MCF 10A (cell line): ENCODE measurements around the gene DCP1B. TPM values are rescaled to one million over a fixed set of nuclear protein-coding genes. Genes with fewer than 3 reads are reported as not detected.
"Not testable (repeated sequence)": the region's sequence is repeated elsewhere in the genome, so short reads cannot be mapped to it uniquely, and the experiment has no call there.

ENCODE experiments used
- BruUV-seq: library from RNA; stranded (reverse); fragments of 400-500 nt; replicated peaks from 2 replicates; lab custom pipeline; 2021; lab: Mats Ljungman, UMichigan
- CTCF ChIA-PET: fragments of 300-600 bp; sonication (Branson Sonifier 250); formaldehyde crosslinking; extraction: SDS; loops from one replicate; lab custom pipeline; 2021; ENCODE audit warnings: antibody characterized with exemption, inconsistent platforms; lab: Yijun Ruan, JAX
- POLR2A ChIA-PET: fragments of 300-600, 350-650 bp; sonication (Branson Sonifier 250); formaldehyde crosslinking; extraction: SDS; loops from one replicate; lab custom pipeline; 2020; ENCODE audit warnings: antibody characterized with exemption, inconsistent platforms; lab: Yijun Ruan, JAX
- DNase-seq: peaks from one replicate; pipeline ENCODE4 v3.0.0-alpha.2; 2018; ENCODE audit not compliant: unreplicated experiment
- H3K27ac Mint-ChIP-seq: one replicate; pipeline ENCODE4 v1.8.0; 2022; ENCODE audit warnings: mild to moderate bottlenecking, low read depth, mixed read lengths; ENCODE audit not compliant: unreplicated experiment
- H3K27me3 Mint-ChIP-seq: one replicate; pipeline ENCODE4 v1.8.0; 2022; ENCODE audit warnings: mixed read lengths; ENCODE audit not compliant: insufficient read depth, unreplicated experiment
- H3K36me3 Mint-ChIP-seq: one replicate; pipeline ENCODE4 v1.8.0; 2022; ENCODE audit warnings: mild to moderate bottlenecking, moderate library complexity, mixed read lengths; ENCODE audit not compliant: insufficient read depth, unreplicated experiment
- H3K4me1 Mint-ChIP-seq: one replicate; pipeline ENCODE4 v1.8.0; 2022; ENCODE audit warnings: mixed read lengths; ENCODE audit not compliant: insufficient read depth, unreplicated experiment
- H3K4me3 Mint-ChIP-seq: one replicate; pipeline ENCODE4 v1.8.0; 2022; ENCODE audit warnings: mild to moderate bottlenecking, moderate library complexity, mixed read lengths; ENCODE audit not compliant: unreplicated experiment
- H3K9me3 Mint-ChIP-seq: one replicate; pipeline ENCODE4 v1.8.0; 2022; ENCODE audit warnings: mixed read lengths; ENCODE audit not compliant: unreplicated experiment
- intact Hi-C: fragments of 100-400 bp; cut with micrococcal nuclease; formaldehyde crosslinking; loops from 2 replicates; pipeline ENCODE4 v1.14.1; 2022
- total RNA-seq: library from RNA; stranded (reverse); gene quantifications from 2 replicates; pipeline ENCODE4 v1.2.3, GENCODE V29; 2022
- TF ChIP-seq, protein P1 (sequence below): fragments of 200-600 bp; IDR thresholded peaks from one replicate; pipeline ENCODE4 v1.8.0; 2022; ENCODE audit warnings: antibody characterized with exemption, mild to moderate bottlenecking; ENCODE audit not compliant: unreplicated experiment

Gene DCP1B
- total RNA-seq, 1 experiment from 2014 or later = 5.5 TPM

DNA sequence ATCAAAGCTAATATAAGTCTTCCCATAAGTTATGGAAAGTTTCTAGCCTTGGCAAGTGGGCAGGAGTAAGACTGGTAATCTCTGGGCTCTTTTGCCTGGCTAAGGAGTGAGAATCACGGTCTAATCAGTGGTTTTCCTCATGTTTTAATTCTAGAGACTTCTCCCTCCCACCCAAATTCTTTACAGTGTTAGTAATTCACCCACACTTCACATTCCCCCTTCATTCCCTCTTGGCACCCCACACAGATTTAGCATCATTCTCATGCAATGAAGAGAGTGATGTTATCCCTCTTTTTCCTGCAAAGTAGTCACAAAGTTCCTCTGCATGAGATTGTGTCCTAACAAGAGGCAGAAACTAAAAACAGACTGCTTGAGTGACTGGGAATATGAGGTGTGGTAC, 57.2 kb downstream of the DCP1B start:
- peaks cover 19% of the 10 kb centered on the region for H3K27me3 Mint-ChIP-seq
- no peak overlapping the region for H3K27ac Mint-ChIP-seq
- no peak overlapping the region for H3K4me3 Mint-ChIP-seq
- intact Hi-C loops = loop anchor here (10.0 kb wide), 1 partner anchor 88 kb away; no protein-coding TSS in a partner anchor
- TF ChIP-seq, protein P1, sequence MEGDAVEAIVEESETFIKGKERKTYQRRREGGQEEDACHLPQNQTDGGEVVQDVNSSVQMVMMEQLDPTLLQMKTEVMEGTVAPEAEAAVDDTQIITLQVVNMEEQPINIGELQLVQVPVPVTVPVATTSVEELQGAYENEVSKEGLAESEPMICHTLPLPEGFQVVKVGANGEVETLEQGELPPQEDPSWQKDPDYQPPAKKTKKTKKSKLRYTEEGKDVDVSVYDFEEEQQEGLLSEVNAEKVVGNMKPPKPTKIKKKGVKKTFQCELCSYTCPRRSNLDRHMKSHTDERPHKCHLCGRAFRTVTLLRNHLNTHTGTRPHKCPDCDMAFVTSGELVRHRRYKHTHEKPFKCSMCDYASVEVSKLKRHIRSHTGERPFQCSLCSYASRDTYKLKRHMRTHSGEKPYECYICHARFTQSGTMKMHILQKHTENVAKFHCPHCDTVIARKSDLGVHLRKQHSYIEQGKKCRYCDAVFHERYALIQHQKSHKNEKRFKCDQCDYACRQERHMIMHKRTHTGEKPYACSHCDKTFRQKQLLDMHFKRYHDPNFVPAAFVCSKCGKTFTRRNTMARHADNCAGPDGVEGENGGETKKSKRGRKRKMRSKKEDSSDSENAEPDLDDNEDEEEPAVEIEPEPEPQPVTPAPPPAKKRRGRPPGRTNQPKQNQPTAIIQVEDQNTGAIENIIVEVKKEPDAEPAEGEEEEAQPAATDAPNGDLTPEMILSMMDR = no peak
- CTCF ChIA-PET = interaction anchor here (1.1 to 1.2 kb wide), 2 partner anchors 156 to 867 kb away, joined by 4 read pairs; no protein-coding TSS in a partner anchor
- H3K9me3 Mint-ChIP-seq = no peaks in the 10 kb centered on the region
- no TSS peak for BruUV-seq
- DNase-seq = no peak
- no peaks in the 10 kb centered on the region for H3K4me1 Mint-ChIP-seq
- POLR2A ChIA-PET = no interaction called here
- H3K36me3 Mint-ChIP-seq = peaks cover 31% of the 10 kb centered on the region

DNA sequence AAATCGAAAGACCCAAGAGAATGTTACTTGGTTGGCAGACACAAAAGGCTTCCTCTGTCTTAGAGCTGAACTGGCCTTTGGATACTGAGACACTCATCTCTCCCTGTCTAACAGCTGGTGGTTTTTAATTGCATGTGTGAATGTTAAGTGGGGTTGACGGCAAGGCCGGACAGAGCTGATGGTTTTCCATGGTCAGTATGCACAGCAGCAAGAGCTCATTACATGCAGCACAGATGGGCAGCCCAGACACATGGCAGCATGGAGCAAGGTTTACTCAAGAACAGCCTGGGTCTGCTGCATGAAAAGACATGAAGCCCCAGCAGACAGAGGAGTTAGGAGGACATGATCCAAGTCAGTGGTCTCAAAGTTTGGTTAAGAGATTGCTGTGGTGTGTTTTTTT, 58.0 kb downstream of the DCP1B start:
- Mint-ChIP-seq H3K4me1 (no peaks in the 10 kb centered on the region), H3K9me3 (no peaks in the 10 kb centered on the region), H3K27ac (no peak overlapping the region), H3K36me3 (peaks cover 28% of the 10 kb centered on the region), H3K27me3 (peaks cover 27% of the 10 kb centered on the region), H3K4me3 (no peak overlapping the region)
- ChIA-PET CTCF (interaction anchor here (0.5 to 1.3 kb wide), 5 partner anchors 140 to 868 kb away, joined by 3 to 4 read pairs (median 3); no protein-coding TSS in a partner anchor), POLR2A (interaction anchor here (0.8 kb wide), 1 partner anchor 850 kb away, joined by 3 read pairs; no protein-coding TSS in a partner anchor)
- DNase-seq = no peak
- TF ChIP-seq, protein P1 = no peak
- no TSS peak for BruUV-seq
- intact Hi-C loops = loop anchor here (10.0 kb wide), 1 partner anchor 89 kb away; no protein-coding TSS in a partner anchor

DNA sequence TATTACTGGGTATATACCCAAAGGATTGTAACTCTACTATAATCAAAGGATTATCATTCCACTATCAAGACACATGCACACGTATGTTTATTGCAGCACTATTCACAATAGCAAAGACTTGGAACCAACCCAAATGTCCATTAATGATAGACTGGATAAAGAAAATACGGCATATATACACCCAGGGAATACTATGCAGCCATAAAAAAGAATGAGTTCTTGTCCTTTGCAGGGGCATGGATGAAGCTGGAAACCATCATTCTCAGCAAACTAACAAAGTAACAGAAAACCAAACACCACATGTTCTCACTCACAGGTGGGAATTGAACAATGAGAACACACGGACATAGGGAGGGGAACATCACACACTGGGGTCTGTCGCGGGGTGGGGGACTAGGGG, 58.8 kb downstream of the DCP1B start:
- CTCF ChIA-PET = interaction anchor here (0.6 to 1.3 kb wide), 2 partner anchors 150 to 596 kb away, joined by 3 read pairs; no protein-coding TSS in a partner anchor
- H3K4me1 Mint-ChIP-seq, H3K9me3 Mint-ChIP-seq, H3K27ac Mint-ChIP-seq, DNase-seq, H3K4me3 Mint-ChIP-seq, POLR2A ChIA-PET, BruUV-seq: not testable (repeated sequence)
- peaks cover 34% of the 10 kb centered on the region for H3K27me3 Mint-ChIP-seq
- peaks cover 30% of the 10 kb centered on the region for H3K36me3 Mint-ChIP-seq
- intact Hi-C loops = loop anchor here (10.0 kb wide), 1 partner anchor 89 kb away; no protein-coding TSS in a partner anchor

DNA sequence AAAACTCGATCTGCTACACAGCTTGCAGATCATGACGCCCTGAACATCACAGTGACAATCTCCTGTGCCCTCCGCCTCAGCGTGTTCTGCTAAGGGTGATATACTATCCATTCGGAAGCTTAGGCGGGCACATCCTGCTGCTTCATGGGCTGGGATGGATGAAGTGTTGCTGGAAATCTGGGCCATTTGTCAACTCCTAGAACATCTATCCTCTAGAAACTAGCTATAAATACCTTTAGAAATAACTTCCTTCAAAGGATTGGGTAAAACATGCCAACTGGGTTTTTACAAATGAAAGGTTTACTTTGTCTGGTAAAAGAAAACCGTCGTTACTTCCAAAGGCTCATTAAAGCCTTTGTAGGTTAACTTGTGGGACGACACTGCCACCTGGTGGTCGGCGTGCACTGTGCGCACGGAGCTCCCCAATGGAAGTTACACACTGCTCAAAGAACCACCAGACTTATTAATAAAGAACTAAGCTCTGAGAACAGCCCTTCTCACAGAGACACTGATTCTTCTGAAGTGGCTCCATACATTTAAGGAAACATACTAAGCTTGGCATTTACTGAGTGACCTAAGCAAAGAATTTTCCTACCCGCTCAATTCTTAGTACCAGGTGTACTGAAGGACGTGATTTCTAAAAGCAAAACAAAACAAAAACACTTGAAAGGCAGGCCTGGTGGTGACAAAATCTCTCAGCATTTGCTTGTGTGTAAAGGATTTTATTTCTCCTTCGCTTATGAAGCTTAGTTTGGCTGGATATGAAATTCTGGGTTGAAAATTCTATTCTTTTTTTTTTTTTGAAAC, 64.3 kb downstream of the DCP1B start:
- POLR2A ChIA-PET = interaction anchor here (0.6 to 1.5 kb wide), 6 partner anchors 144 to 575 kb away, joined by 3 to 16 read pairs (median 5); no protein-coding TSS in a partner anchor
- CTCF ChIA-PET = interaction anchor here (0.5 to 5.4 kb wide), 76 partner anchors 9 to 1002 kb away, joined by 3 to 141 read pairs (median 4); partner anchors contain the start of genes CACNA2D4 and WNT5B
- TF ChIP-seq, protein P1 = peak; percentile 86
- Mint-ChIP-seq H3K36me3 (peaks cover 10% of the 10 kb centered on the region), H3K9me3 (no peaks in the 10 kb centered on the region), H3K27me3 (peaks cover 34% of the 10 kb centered on the region), H3K4me1 (peaks cover 4% of the 10 kb centered on the region), H3K4me3 (no peak overlapping the region), H3K27ac (no peak overlapping the region)
- peak; percentile 74 for DNase-seq
- intact Hi-C loops = loop anchor here (1.0 to 10.0 kb wide), 5 partner anchors 95 to 643 kb away; no protein-coding TSS in a partner anchor
- no TSS peak for BruUV-seq
